Ramos (cell line): Measurements from ENCODE around the gene ZNRD2.

ENCODE experiments used
- in situ Hi-C: fragments of 300-500 bp; cut with MboI; formaldehyde crosslinking; loops from one replicate; pipeline ENCODE4 v1.14.3; 2022; ENCODE audit warnings: low sequenced_read_pairs; ENCODE audit not compliant: unreplicated experiment

ZNRD2 gene

GRCh38 chr11:65617990-65618751 is 47.9 kb downstream of the ZNRD2 start:
- in situ Hi-C loops: no loop called here

GRCh38 chr11:65618763-65619162 is 48.5 kb downstream of the ZNRD2 start:
- in situ Hi-C loops: no loop called here

GRCh38 chr11:65619281-65619928 is 49.1 kb downstream of the ZNRD2 start:
- in situ Hi-C loops: no loop called here

GRCh38 chr11:65620666-65621065 is 50.4 kb downstream of the ZNRD2 start:
- in situ Hi-C loops: no loop called here

DNA sequence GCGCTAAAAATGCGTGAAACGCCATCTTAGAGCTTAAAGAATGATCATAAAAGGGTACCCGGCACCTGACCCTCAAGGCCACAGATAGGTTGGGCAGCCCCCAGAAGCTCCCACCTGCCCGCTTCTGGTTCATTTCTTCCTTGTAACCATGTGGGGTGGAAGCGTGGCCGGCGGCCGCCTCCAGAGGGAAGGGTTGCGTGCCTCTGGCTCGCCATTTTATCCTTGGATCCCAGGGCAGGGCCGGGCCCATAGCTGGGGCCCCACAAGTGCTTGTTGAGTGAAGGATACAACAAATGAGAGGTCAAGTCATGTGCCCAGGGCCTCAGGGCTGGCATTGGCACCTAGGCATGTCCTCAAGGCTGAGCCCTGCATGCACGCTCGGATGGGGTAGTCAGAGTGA is 51.2 kb downstream of the ZNRD2 start:
- in situ Hi-C loops: no loop called here
